GM12878 (cell line): ENCODE measurements around the gene ITGB8.

Experiments
- EP300 ChIP-seq, 2 experiments: fragments of 150-350 bp in 1 of 2; IDR thresholded peaks; 2 replicates each; pipeline ENCODE4 v1.6.1; 2011 to 2012; ENCODE audit warnings: low read depth in 2 of 2, low read length in 2 of 2, borderline replicate concordance in 1 of 2, improper control_type of control experiment in 1 of 2, inconsistent platforms in 1 of 2; ENCODE audit not compliant: control insufficient read depth in 1 of 2
- GABPA ChIP-seq: IDR thresholded peaks from 2 replicates; pipeline ENCODE4 v1.6.1; 2014; ENCODE audit warnings: antibody characterized with exemption, low read depth, mild to moderate bottlenecking, inconsistent platforms
- POLR2A ChIP-seq: IDR thresholded peaks from 2 replicates; pipeline ENCODE4 v1.6.1; 2011; ENCODE audit warnings: low read depth, mild to moderate bottlenecking, low read length
- RAD21 ChIP-seq: IDR thresholded peaks from 2 replicates; pipeline ENCODE4 v1.6.1; 2011; ENCODE audit warnings: mild to moderate bottlenecking, low read depth, low read length, moderate library complexity; ENCODE audit not compliant: insufficient read depth
- SMC3 ChIP-seq: IDR thresholded peaks from 2 replicates; pipeline ENCODE4 v1.6.1; 2011; ENCODE audit warnings: low read length, improper control_type of control experiment, borderline replicate concordance
- YBX1 ChIP-seq: fragments of 450-650 bp; IDR thresholded peaks from 2 replicates; pipeline ENCODE4 v1.6.1; 2016; ENCODE audit warnings: antibody characterized with exemption
- TF ChIP-seq, protein P1 (sequence below): IDR thresholded peaks from 2 replicates; pipeline ENCODE4 v1.6.1; 2012; ENCODE audit warnings: low read depth, low read length, improper control_type of control experiment

DNA sequence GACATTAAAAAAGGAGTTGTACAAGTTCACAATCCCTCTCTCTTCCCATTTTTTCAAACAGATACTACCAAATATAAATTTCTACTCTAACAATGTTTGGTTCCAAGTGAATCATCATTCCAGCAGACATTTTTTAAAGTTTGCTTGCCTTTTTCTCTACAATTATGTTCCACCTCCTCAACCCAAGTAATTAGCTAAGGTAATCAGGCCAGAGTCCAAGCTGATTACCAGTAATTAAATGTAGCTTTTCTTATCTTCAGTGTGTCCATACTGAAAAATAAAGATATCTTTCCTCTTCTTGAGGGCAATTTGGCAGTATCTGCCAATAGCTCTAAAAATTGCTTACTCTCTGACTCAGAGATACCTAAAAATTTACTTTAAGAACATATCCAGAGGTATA, 126.0 kb downstream of the ITGB8 start:
- TF ChIP-seq, protein P1, sequence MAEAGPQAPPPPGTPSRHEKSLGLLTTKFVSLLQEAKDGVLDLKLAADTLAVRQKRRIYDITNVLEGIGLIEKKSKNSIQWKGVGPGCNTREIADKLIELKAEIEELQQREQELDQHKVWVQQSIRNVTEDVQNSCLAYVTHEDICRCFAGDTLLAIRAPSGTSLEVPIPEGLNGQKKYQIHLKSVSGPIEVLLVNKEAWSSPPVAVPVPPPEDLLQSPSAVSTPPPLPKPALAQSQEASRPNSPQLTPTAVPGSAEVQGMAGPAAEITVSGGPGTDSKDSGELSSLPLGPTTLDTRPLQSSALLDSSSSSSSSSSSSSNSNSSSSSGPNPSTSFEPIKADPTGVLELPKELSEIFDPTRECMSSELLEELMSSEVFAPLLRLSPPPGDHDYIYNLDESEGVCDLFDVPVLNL = no peak
- TF ChIP-seq POLR2A (no peak), RAD21 (no peak), EP300 (IDR thresholded peaks at IDR 0.05; ENCODE audit: borderline replicate concordance in 1 of 2, control insufficient read depth in 1 of 2, low read depth in 2 of 2, low read length in 2 of 2) (no peak), SMC3 (no peak), GABPA (no peak), YBX1 (no peak)
